ENCODE measurements around the gene CTAG1B. TPM values are rescaled to one million over a fixed set of nuclear protein-coding genes. Genes with fewer than 3 reads are reported as not detected.
"Not testable (repeated sequence)": the region's sequence is repeated elsewhere in the genome, so short reads cannot be mapped to it uniquely, and the experiment has no call there.

The CTAG1B gene
- total and polyA plus RNA-seq, 4 donors = not detected

DNA sequence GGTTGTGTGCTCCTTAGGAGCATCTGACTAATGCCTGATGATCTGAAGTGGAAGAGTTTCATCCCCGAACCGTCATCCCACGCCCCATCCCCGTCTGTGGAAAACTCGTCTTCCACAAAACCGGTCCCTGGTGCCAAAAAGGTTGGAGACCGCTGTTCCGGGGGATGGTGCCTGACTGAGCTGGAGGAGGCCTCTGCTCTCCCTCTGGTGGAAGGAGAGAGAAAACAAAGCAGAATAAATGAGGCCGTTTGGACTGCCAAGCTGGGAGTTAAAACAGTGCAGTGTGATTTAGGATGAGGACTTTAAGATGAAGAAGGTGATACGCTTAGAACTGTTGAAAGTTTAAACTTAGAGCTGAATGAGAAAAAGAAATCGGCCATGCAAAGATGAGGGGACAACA is 14.6 kb upstream of the CTAG1B start:
- not testable (repeated sequence) for H3K36me3 ChIP-seq (ENCODE audit: control insufficient read depth, insufficient read depth, low read length); H3K27ac ChIP-seq (ENCODE audit: low read depth, low read length); DNase-seq (ENCODE audit: low read depth in 4 of 6, low spot score in 6 of 6); H3K4me3 ChIP-seq (ENCODE audit: low read depth, low read length); H3K9me3 ChIP-seq (ENCODE audit: control insufficient read depth, insufficient read depth, low read length); H3K27me3 ChIP-seq (ENCODE audit: control insufficient read depth, insufficient read depth, low read length); H3K4me1 ChIP-seq (ENCODE audit: control insufficient read depth, insufficient read depth, low read length)
- no CpG with 5 or more reads among the region's 11 CpGs for WGBS (ENCODE audit: insufficient coverage)

DNA sequence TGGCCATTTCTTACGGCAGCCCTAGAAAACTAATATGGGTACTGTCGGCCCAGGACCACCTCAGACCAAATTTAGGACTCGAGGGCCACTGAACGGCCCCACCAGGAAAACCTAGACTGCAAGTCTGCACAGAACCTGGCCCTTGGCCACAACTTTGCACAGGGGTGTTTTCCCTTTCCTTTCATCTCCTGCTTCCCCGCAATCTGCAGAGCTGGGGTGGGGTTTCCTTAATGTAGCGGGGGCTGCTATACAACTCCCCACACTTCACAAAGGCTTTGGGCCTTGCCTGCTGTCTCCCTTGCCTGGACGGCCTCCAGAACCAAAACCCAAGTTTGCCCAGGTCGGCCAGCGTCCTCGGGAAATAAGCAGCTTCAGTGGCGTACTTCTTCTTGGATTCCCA is 11.9 kb upstream of the CTAG1B start:
- DNase-seq (ENCODE audit: low read depth in 4 of 6, low spot score in 6 of 6); H3K27ac ChIP-seq (ENCODE audit: low read depth, low read length): not testable (repeated sequence)
- no CpG with 5 or more reads among the region's 11 CpGs for WGBS (ENCODE audit: insufficient coverage)

DNA sequence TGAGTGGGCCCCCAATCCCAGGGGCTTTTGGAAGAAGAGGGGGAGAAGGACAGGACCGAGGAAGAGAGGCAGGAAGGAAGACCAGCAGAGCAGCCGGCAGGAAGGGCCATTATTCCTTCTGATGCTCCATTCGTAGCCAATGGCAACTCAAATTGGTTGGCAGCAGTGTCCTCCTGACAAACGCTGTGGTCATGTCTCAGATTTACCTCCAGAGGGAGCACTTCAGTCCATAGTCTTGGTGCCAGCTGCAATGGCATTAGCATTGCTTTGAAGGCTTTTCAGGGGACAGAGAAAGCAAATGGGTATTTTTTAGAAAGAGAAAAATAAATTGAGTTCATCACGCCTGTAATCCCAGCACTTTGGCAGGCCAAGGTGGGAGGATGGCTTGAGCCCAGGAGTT is 9.9 kb upstream of the CTAG1B start:
- H3K27ac ChIP-seq (ENCODE audit: low read depth, low read length); H3K4me3 ChIP-seq (ENCODE audit: low read depth, low read length); H3K27me3 ChIP-seq (ENCODE audit: control insufficient read depth, insufficient read depth, low read length); H3K9me3 ChIP-seq (ENCODE audit: control insufficient read depth, insufficient read depth, low read length); H3K4me1 ChIP-seq (ENCODE audit: control insufficient read depth, insufficient read depth, low read length); DNase-seq (ENCODE audit: low read depth in 4 of 6, low spot score in 6 of 6); H3K36me3 ChIP-seq (ENCODE audit: control insufficient read depth, insufficient read depth, low read length): not testable (repeated sequence)
- no CpG with 5 or more reads among the region's 5 CpGs for WGBS (ENCODE audit: insufficient coverage)

More for the DNA sequence above, 11.9 kb upstream of the CTAG1B start:
- H3K36me3 ChIP-seq (ENCODE audit: control insufficient read depth, insufficient read depth, low read length); H3K4me1 ChIP-seq (ENCODE audit: control insufficient read depth, insufficient read depth, low read length); H3K4me3 ChIP-seq (ENCODE audit: low read depth, low read length); H3K27me3 ChIP-seq (ENCODE audit: control insufficient read depth, insufficient read depth, low read length); H3K9me3 ChIP-seq (ENCODE audit: control insufficient read depth, insufficient read depth, low read length): not testable (repeated sequence)

DNA sequence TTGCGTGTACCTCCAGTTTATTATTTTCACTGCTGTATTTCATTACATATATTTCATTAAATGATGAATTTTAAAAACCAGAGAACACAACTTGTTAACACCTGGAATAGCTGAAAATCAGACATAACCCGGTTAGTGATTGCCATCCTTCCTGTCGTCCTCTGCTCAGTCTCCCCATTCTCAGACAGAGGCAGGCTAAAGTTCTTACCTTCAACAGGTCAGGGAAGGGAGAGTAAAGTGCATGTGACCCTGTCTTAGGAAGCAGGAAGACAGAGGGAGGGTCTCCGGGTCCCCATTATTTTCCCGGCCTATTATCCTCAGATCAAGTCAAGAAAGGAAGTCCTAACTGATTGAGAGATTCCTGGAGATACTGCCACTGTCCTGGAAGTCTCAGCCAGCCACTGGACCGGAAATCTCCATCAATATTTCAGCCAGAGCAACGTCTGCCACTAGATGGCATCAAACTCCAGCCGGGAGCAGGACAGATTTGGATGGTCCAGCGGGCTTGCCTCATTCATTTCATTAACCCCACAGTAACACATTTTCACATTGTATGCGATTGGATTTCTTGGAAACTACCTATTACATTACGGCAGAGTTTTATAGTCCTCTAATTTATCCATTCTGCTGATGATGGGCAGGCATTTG is 1.8 kb upstream of the CTAG1B start:
- DNase-seq (ENCODE audit: low read depth in 4 of 6, low spot score in 6 of 6); H3K4me3 ChIP-seq (ENCODE audit: low read depth, low read length); H3K4me1 ChIP-seq (ENCODE audit: control insufficient read depth, insufficient read depth, low read length); H3K27me3 ChIP-seq (ENCODE audit: control insufficient read depth, insufficient read depth, low read length); H3K9me3 ChIP-seq (ENCODE audit: control insufficient read depth, insufficient read depth, low read length); H3K27ac ChIP-seq (ENCODE audit: low read depth, low read length); H3K36me3 ChIP-seq (ENCODE audit: control insufficient read depth, insufficient read depth, low read length): not testable (repeated sequence)
- WGBS (ENCODE audit: insufficient coverage) = no CpG with 5 or more reads among the region's 11 CpGs

DNA sequence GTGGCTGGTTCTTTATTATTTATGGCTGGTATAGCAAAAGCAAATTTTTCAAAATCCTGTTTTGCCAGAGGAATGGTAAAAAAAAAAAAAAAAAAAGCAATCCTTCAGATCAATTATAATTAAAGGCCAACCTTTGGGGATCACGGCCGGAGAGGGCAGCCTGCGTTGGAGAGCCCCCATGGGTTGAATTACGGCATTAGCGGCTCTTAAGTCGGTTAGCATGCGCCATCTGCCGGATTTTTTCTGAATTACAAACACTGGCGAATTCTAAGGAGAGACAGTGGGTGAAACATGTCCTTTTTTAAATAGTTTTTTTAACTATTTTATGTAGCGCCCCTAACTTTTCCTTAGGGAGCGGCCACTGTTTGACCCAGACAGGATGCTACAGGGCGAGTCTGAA is 5.5 kb downstream of the CTAG1B start:
- H3K4me3 ChIP-seq (ENCODE audit: low read depth, low read length); H3K4me1 ChIP-seq (ENCODE audit: control insufficient read depth, insufficient read depth, low read length); H3K36me3 ChIP-seq (ENCODE audit: control insufficient read depth, insufficient read depth, low read length); H3K27ac ChIP-seq (ENCODE audit: low read depth, low read length); H3K9me3 ChIP-seq (ENCODE audit: control insufficient read depth, insufficient read depth, low read length); DNase-seq (ENCODE audit: low read depth in 4 of 6, low spot score in 6 of 6); H3K27me3 ChIP-seq (ENCODE audit: control insufficient read depth, insufficient read depth, low read length): not testable (repeated sequence)
- WGBS (ENCODE audit: insufficient coverage) = no CpG with 5 or more reads among the region's 12 CpGs

DNA sequence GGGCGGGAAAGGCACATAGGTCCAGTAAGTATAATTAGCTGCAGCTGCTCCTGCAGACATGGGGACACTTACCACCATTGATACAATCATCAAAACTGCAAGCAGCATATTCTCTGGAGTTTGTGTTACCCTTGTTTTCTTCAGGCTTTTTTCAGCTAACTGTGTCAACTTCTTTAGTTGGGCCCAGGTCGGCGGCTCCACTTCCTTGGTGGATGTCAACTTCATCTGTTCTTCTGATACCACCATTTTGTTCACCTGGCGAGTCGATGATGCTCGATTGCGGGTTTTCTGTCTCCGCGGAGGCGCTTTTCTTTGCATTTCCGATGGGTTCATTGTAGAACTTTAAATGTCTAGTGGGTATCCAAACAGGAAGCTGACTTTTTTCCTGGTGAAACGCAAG is 7.9 kb downstream of the CTAG1B start:
- H3K27me3 ChIP-seq (ENCODE audit: control insufficient read depth, insufficient read depth, low read length); H3K36me3 ChIP-seq (ENCODE audit: control insufficient read depth, insufficient read depth, low read length); H3K4me1 ChIP-seq (ENCODE audit: control insufficient read depth, insufficient read depth, low read length); H3K27ac ChIP-seq (ENCODE audit: low read depth, low read length); H3K9me3 ChIP-seq (ENCODE audit: control insufficient read depth, insufficient read depth, low read length); DNase-seq (ENCODE audit: low read depth in 4 of 6, low spot score in 6 of 6); H3K4me3 ChIP-seq (ENCODE audit: low read depth, low read length): not testable (repeated sequence)
- WGBS (ENCODE audit: insufficient coverage) = 69% methylated on average over 3 of the region's 12 CpGs

DNA sequence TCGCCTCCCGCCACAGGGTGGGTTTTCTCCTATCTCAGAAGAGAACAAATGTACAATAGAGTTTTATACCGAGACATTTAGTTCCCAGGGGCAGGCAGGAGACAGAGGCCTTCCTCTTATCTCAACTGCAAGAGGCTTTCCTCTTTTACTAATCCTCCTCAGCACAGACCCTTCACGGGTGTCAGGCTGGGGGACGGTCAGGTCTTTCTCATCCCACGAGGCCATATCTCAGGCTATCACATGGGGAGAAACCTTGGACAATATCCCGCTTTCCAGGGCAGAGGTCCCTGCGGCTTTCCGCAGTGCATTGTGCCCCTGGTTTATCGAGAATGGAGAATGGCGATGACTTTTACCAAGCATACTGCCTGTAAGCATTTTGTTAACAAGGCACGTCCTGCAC is 10.3 kb downstream of the CTAG1B start:
- not testable (repeated sequence) for H3K27ac ChIP-seq (ENCODE audit: low read depth, low read length); H3K36me3 ChIP-seq (ENCODE audit: control insufficient read depth, insufficient read depth, low read length); H3K9me3 ChIP-seq (ENCODE audit: control insufficient read depth, insufficient read depth, low read length); H3K27me3 ChIP-seq (ENCODE audit: control insufficient read depth, insufficient read depth, low read length); H3K4me3 ChIP-seq (ENCODE audit: low read depth, low read length); DNase-seq (ENCODE audit: low read depth in 4 of 6, low spot score in 6 of 6); H3K4me1 ChIP-seq (ENCODE audit: control insufficient read depth, insufficient read depth, low read length)
- 68% methylated on average over 9 of the region's 12 CpGs for WGBS (ENCODE audit: insufficient coverage)

DNA sequence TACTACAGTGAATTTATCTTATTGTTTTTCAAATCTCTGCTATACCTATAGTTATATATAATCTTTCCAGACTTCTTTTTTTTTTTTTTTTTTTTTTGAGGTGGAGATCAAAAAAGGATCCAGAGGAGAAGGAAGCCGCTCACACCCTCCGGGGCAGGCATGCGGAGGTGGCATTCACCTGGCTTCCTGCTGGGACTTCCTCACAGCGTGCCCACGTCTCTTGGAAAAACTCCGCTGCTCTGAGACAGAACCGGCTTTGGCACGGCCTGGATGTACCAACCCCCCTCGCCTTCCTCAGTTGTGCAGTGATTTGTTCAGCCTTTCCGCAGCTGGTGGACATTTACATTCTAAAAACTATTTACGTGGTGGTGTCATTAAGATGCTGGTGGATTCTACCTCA is 11.1 kb downstream of the CTAG1B start:
- not testable (repeated sequence) for H3K4me3 ChIP-seq (ENCODE audit: low read depth, low read length); H3K4me1 ChIP-seq (ENCODE audit: control insufficient read depth, insufficient read depth, low read length); H3K36me3 ChIP-seq (ENCODE audit: control insufficient read depth, insufficient read depth, low read length); DNase-seq (ENCODE audit: low read depth in 4 of 6, low spot score in 6 of 6); H3K27me3 ChIP-seq (ENCODE audit: control insufficient read depth, insufficient read depth, low read length); H3K27ac ChIP-seq (ENCODE audit: low read depth, low read length); H3K9me3 ChIP-seq (ENCODE audit: control insufficient read depth, insufficient read depth, low read length)
- WGBS (ENCODE audit: insufficient coverage) = 100% methylated on average over 3 of the region's 11 CpGs

DNA sequence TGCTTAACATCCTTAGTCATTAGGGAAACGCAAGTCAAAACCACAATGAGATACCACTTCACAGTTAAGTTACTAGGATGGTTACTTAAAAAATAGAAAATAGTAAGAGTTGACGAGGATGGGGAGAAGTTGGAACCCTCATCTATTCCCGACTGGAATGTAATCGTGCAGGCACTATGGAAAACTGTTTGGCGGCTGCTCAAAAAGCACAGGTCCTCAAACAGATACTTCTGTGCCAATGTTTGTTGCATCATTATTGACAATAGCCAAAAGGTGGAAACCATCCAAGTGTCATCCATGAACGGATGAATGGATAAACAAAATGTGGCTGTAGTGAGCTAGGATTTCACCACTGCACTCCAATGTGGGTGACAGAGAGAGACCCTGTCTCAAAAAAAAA is 11.7 kb downstream of the CTAG1B start:
- Histone ChIP-seq H3K9me3 (ENCODE audit: control insufficient read depth, insufficient read depth, low read length) (no peaks in the 10 kb centered on the region), H3K4me1 (ENCODE audit: control insufficient read depth, insufficient read depth, low read length) (no peaks in the 10 kb centered on the region), H3K27ac (ENCODE audit: low read depth, low read length) (no peak overlapping the region), H3K36me3 (ENCODE audit: control insufficient read depth, insufficient read depth, low read length) (no peaks in the 10 kb centered on the region), H3K27me3 (ENCODE audit: control insufficient read depth, insufficient read depth, low read length) (no peaks in the 10 kb centered on the region), H3K4me3 (ENCODE audit: low read depth, low read length) (no peak overlapping the region)
- DNase-seq (ENCODE audit: low read depth in 4 of 6, low spot score in 6 of 6) = peak in 1 of 6 donors; percentile 2
- WGBS (ENCODE audit: insufficient coverage) = 76% methylated on average over 4 of the region's 6 CpGs

DNA sequence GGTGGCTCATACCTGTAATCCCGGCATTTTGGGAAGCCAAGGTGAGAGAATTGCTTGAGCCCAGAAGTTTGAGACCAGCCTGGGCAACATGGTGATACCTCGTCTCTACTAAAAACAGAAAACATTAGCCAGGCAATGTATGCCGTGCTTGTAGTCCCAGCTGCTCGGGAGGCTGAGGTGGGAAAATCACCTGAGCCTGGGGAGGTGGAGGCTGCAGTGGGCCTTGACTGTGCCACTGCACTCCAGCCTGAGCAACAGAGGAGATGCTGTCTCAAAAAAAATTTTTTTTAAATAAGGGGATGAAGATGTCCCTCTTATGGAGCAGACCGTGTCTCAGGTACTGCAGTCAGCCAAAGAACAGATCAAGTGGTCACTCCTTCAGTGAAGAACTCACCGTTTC is 13.5 kb downstream of the CTAG1B start:
- H3K9me3 ChIP-seq (ENCODE audit: control insufficient read depth, insufficient read depth, low read length) = no peaks in the 10 kb centered on the region
- H3K4me3 ChIP-seq (ENCODE audit: low read depth, low read length) = no peak overlapping the region
- H3K36me3 ChIP-seq (ENCODE audit: control insufficient read depth, insufficient read depth, low read length) = no peaks in the 10 kb centered on the region
- H3K27ac ChIP-seq (ENCODE audit: low read depth, low read length) = no peak overlapping the region
- no peak for DNase-seq (ENCODE audit: low read depth in 4 of 6, low spot score in 6 of 6)
- WGBS (ENCODE audit: insufficient coverage) = 86% methylated on average over 6 of the region's 6 CpGs
- H3K4me1 ChIP-seq (ENCODE audit: control insufficient read depth, insufficient read depth, low read length) = no peaks in the 10 kb centered on the region
- no peaks in the 10 kb centered on the region for H3K27me3 ChIP-seq (ENCODE audit: control insufficient read depth, insufficient read depth, low read length)
